Tibial nerve (tissue), 4 donors: ENCODE measurements around the gene CSF2.

Experiments used
- EP300 ChIP-seq, 2 donors: sonication (generic); formaldehyde crosslinking; IDR thresholded peaks; one replicate each; pipeline ENCODE4 v1.6.1; 2017; ENCODE audit warnings: antibody characterized with exemption in 2 of 2, mild to moderate bottlenecking in 1 of 2
- TF ChIP-seq, protein P1 (sequence below), 5 experiments: fragments of 200-600 bp in 3 of 5; fragments of 450-650 bp in 2 of 5; sonication (generic) in 3 of 5; IDR thresholded peaks; one replicate each; pipeline ENCODE4 v1.5.1; 2016 to 2019; ENCODE audit warnings: antibody characterized with exemption in 5 of 5, mild to moderate bottlenecking in 3 of 5, moderate library complexity in 2 of 5

DNA sequence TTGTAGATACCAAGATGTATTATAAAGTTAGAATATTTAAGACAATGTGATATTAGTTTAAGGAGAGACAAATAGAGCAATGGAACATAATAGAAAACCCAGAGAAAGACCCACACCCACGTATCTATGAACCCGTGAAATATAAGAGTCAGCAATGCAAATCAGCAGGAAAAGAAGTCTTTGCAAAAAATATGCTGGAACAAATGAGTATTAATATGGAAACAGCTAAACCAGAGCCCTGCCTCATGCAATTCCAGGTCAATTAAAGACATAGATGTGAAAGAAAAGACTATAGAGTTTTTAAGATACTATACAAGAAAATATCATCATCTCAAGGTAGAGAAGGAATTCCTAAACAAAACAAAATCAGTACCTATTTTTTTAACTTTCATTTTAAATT lies 36.2 kb upstream of the CSF2 start:
- TF ChIP-seq, protein P1, sequence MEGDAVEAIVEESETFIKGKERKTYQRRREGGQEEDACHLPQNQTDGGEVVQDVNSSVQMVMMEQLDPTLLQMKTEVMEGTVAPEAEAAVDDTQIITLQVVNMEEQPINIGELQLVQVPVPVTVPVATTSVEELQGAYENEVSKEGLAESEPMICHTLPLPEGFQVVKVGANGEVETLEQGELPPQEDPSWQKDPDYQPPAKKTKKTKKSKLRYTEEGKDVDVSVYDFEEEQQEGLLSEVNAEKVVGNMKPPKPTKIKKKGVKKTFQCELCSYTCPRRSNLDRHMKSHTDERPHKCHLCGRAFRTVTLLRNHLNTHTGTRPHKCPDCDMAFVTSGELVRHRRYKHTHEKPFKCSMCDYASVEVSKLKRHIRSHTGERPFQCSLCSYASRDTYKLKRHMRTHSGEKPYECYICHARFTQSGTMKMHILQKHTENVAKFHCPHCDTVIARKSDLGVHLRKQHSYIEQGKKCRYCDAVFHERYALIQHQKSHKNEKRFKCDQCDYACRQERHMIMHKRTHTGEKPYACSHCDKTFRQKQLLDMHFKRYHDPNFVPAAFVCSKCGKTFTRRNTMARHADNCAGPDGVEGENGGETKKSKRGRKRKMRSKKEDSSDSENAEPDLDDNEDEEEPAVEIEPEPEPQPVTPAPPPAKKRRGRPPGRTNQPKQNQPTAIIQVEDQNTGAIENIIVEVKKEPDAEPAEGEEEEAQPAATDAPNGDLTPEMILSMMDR (IDR thresholded peaks at IDR 0.05), result no peak
- no peak for TF ChIP-seq EP300 (IDR thresholded peaks at IDR 0.05)
